NCI-H460 (cell line): ENCODE measurements around the gene TNFRSF11A. TPM values are rescaled to one million over a fixed set of nuclear protein-coding genes. Genes with fewer than 3 reads are reported as not detected.

ENCODE experiments used
- DNase-seq: peaks from one replicate; pipeline ENCODE4 v3.0.0-alpha.2; 2016; ENCODE audit warnings: low read depth; ENCODE audit errors: extremely low read depth
- polyA plus RNA-seq: library from polyadenylated mRNA; depleted of rRNA; stranded (reverse); fragments of >200 nt; gene quantifications from 2 replicates; pipeline ENCODE4 v1.2.3, GENCODE V29; 2014; cell fraction: nucleus; rRNA removed
- total RNA-seq: library from RNA; depleted of rRNA; stranded (reverse); fragments of >200 nt; shearing (Covaris generic); gene quantifications from 2 replicates; pipeline ENCODE4 v1.2.3, GENCODE V29; 2014; rRNA removed

The TNFRSF11A gene
- 0.55 and 0.87 TPM in 2 replicates for total RNA-seq
- polyA plus RNA-seq = 2.2 TPM in 2 replicates

- DNase-seq = peak; percentile 32
Measured at GRCh38 chr18:62324917-62325805, at the start of gene TNFRSF11A. TSS of gene TNFRSF11A (plus strand) at chr18:62325310. CDS start at chr18:62325353, 43 bp downstream.

GRCh38 chr18:62277045-62277444 lies 48.1 kb upstream of the TNFRSF11A start:
- no peak for DNase-seq

GRCh38 chr18:62279561-62279960 lies 45.5 kb upstream of the TNFRSF11A start:
- no peak for DNase-seq

- DNase-seq = no peak
Measured at GRCh38 chr18:62280058-62280457, 45.1 kb upstream of the TNFRSF11A start.

- DNase-seq = no peak
Measured at GRCh38 chr18:62280786-62281185, 44.3 kb upstream of the TNFRSF11A start.

- DNase-seq = no peak
Measured at GRCh38 chr18:62281684-62282083, 43.4 kb upstream of the TNFRSF11A start.

- no peak for DNase-seq
Measured at GRCh38 chr18:62282188-62282629, 42.9 kb upstream of the TNFRSF11A start.

GRCh38 chr18:62284637-62285036 lies 40.5 kb upstream of the TNFRSF11A start:
- DNase-seq = no peak

- DNase-seq = no peak
Measured at GRCh38 chr18:62285281-62285680, 39.8 kb upstream of the TNFRSF11A start.

GRCh38 chr18:62287781-62288664 lies 37.1 kb upstream of the TNFRSF11A start:
- DNase-seq = no peak

GRCh38 chr18:62288665-62289008 lies 36.5 kb upstream of the TNFRSF11A start:
- no peak for DNase-seq

- no peak for DNase-seq
Measured at GRCh38 chr18:62289047-62289446, 36.1 kb upstream of the TNFRSF11A start.

GRCh38 chr18:62294073-62294472 lies 31.0 kb upstream of the TNFRSF11A start:
- no peak for DNase-seq

- no peak for DNase-seq
Measured at GRCh38 chr18:62300359-62300963, 24.6 kb upstream of the TNFRSF11A start.

- DNase-seq = no peak
Measured at GRCh38 chr18:62301322-62301721, 23.8 kb upstream of the TNFRSF11A start.

GRCh38 chr18:62312851-62313250 lies 12.3 kb upstream of the TNFRSF11A start:
- DNase-seq = no peak

- no peak for DNase-seq
Measured at GRCh38 chr18:62318228-62319180, 6.6 kb upstream of the TNFRSF11A start.

GRCh38 chr18:62321201-62321600 lies 3.9 kb upstream of the TNFRSF11A start:
- no peak for DNase-seq

- no peak for DNase-seq
Measured at GRCh38 chr18:62323483-62324180, 1.5 kb upstream of the TNFRSF11A start.
